Uterus (tissue), 2 donors: ENCODE measurements around the gene ZNF687.

Experiments used
- CTCF ChIP-seq, 4 experiments: fragments of 200-600 bp in 2 of 4; fragments of 450-650 bp in 2 of 4; sonication (generic) in 2 of 4; IDR thresholded peaks; one replicate each; pipeline ENCODE4 v1.5.1; 2016 to 2019; ENCODE audit warnings: antibody characterized with exemption in 4 of 4, mild to moderate bottlenecking in 2 of 4, moderate library complexity in 1 of 4
- POLR2A ChIP-seq, 2 donors: fragments of 450-650 bp; IDR thresholded peaks; one replicate each; pipeline ENCODE4 v1.6.1; 2016; ENCODE audit warnings: antibody characterized with exemption in 2 of 2, mild to moderate bottlenecking in 1 of 2, moderate library complexity in 1 of 2

DNA sequence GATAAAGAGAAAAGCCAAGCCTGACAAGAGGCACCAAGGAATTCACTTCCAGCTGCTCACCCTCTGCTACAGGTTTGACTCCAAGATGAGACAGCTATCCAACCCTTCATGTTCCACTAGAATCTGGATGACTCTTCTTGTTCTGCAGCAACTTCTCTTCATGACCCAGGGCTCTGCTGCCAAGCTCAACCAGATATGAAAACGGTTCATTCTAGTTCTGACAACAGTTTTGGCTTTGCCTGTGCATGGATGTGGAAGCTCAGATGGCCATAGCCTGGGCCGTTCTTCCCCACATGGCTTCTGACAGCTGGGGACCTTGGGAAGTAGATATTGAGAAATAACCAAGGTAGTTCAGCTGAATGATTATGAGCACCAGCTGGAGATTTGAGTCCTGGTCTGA is 31.4 kb downstream of the ZNF687 start:
- TF ChIP-seq CTCF (IDR thresholded peaks at IDR 0.05), result no peak
- no peak for TF ChIP-seq POLR2A (IDR thresholded peaks at IDR 0.05)
